C4-2B (cell line): Measurements from ENCODE around the gene SC5D.

Experiments used
- ZFX ChIP-seq: fragments of 450-650 bp; IDR thresholded peaks from 2 replicates; pipeline ENCODE4 v1.6.1; 2017
- TF ChIP-seq, protein P1 (sequence below): fragments of 450-650 bp; conservative IDR thresholded peaks from 2 replicates; pipeline ENCODE4 v1.5.1; 2017; ENCODE audit warnings: mild to moderate bottlenecking

DNA sequence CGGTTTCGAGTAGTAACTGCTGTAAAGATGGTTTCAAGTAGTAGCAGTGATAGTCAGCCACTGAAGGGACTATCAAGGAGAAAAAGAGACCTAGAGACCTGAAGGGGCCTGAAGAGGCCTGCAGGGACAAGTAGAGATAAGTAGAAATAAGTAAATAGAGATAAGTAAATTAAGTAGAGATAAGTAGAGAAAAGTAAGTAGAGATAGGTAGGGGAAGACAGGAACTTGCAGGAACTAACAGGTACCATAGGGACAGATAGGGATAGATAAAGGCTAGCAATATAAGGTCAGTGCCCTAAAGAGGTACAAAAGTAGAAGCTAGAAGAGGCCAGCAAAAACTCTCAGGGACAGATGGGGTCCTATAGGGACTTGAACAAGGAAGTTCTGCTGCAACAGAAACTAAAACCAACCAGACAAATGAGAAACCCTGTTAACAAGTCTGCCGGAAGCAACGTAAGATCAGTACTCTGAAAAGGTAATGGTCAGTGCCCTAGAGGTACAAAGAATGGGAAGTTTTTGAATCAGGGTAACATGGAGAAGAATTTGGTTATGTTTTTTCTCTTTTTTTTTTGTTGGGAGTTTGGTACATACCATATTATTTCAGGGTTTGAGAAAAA is 9.6 kb upstream of the SC5D start:
- TF ChIP-seq, protein P1, sequence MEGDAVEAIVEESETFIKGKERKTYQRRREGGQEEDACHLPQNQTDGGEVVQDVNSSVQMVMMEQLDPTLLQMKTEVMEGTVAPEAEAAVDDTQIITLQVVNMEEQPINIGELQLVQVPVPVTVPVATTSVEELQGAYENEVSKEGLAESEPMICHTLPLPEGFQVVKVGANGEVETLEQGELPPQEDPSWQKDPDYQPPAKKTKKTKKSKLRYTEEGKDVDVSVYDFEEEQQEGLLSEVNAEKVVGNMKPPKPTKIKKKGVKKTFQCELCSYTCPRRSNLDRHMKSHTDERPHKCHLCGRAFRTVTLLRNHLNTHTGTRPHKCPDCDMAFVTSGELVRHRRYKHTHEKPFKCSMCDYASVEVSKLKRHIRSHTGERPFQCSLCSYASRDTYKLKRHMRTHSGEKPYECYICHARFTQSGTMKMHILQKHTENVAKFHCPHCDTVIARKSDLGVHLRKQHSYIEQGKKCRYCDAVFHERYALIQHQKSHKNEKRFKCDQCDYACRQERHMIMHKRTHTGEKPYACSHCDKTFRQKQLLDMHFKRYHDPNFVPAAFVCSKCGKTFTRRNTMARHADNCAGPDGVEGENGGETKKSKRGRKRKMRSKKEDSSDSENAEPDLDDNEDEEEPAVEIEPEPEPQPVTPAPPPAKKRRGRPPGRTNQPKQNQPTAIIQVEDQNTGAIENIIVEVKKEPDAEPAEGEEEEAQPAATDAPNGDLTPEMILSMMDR: no peak
- no peak for TF ChIP-seq ZFX
